K562 (cell line): ENCODE measurements around the gene LAMB4. TPM values are rescaled to one million over a fixed set of nuclear protein-coding genes. Genes with fewer than 3 reads are reported as not detected.
A peak's percentile ranks its signal among the peaks of the same experiment; 100 is the strongest.

ENCODE experiments used
- ETV5 ChIP-seq: sonication (generic); formaldehyde crosslinking; IDR thresholded peaks from 2 replicates; pipeline ENCODE4 v1.4.0; 2020; ENCODE audit warnings: low read depth, mild to moderate bottlenecking, missing genetic modification reagents
- GABPA ChIP-seq: fragments of 200-800 bp; sonication (Bioruptor generic); conservative IDR thresholded peaks from 2 replicates; pipeline ENCODE4 v1.6.1; 2016; ENCODE audit warnings: low read depth, missing genetic modification characterization, missing compliant biosample characterization
- HCFC1 ChIP-seq: IDR thresholded peaks from 2 replicates; pipeline ENCODE4 v1.6.1; 2012; ENCODE audit warnings: low read depth, low read length, improper control_type of control experiment
- HNRNPUL1 ChIP-seq: fragments of 200-400 bp; formaldehyde crosslinking; IDR thresholded peaks from 2 replicates; pipeline ENCODE4 v1.6.1; 2017; ENCODE audit warnings: low read length
- KLF13 ChIP-seq: fragments of 450-650 bp; IDR thresholded peaks from 2 replicates; pipeline ENCODE4 v1.6.1; 2016; ENCODE audit warnings: missing genetic modification characterization, low read depth, mild to moderate bottlenecking, missing compliant biosample characterization, moderate library complexity, borderline replicate concordance
- LEF1 ChIP-seq: fragments of 450-650 bp; IDR thresholded peaks from 2 replicates; pipeline ENCODE4 v1.6.1; 2016; ENCODE audit warnings: mild to moderate bottlenecking
- MEIS2 ChIP-seq: fragments of 450-650 bp; IDR thresholded peaks from 2 replicates; pipeline ENCODE4 v1.6.1; 2014; ENCODE audit warnings: mild to moderate bottlenecking; ENCODE audit not compliant: partially characterized antibody
- PHB2 ChIP-seq: fragments of 450-650 bp; IDR thresholded peaks from 2 replicates; pipeline ENCODE4 v1.6.1; 2017; ENCODE audit warnings: low read depth
- SRSF1 ChIP-seq: fragments of 200-400 bp; formaldehyde crosslinking; IDR thresholded peaks from 2 replicates; pipeline ENCODE4 v1.6.1; 2017; ENCODE audit warnings: mild to moderate bottlenecking, low read depth, low read length, moderate library complexity
- ZFPM2 ChIP-seq: fragments of 250-450 bp; sonication (Bioruptor Pico); IDR thresholded peaks from 2 replicates; pipeline ENCODE4 v1.5.1; 2022; ENCODE audit warnings: mild to moderate bottlenecking
- ZNF764 ChIP-seq: fragments of 250-450 bp; sonication (Bioruptor Pico); IDR thresholded peaks from 2 replicates; pipeline ENCODE4 v1.4.0; 2020; ENCODE audit warnings: low read depth, mild to moderate bottlenecking, moderate library complexity
- ZNF785 ChIP-seq: fragments of 250-450 bp; sonication (Bioruptor Pico); IDR thresholded peaks from 2 replicates; pipeline ENCODE4 v1.4.0; 2020; ENCODE audit warnings: mild to moderate bottlenecking
- polyA plus RNA-seq, 8 experiments: library from polyadenylated mRNA; depleted of rRNA in 4 of 8; stranded (reverse) in 5 of 8; unstranded in 3 of 8; fragments of >200 nt; fragmentation: Nextera tagmentation in 2 of 8; fragmentation: Illumina TruSeq in 1 of 8; extraction: Ambion mirVana in 2 of 8; extraction: Trizol in 1 of 8; gene quantifications; 2 replicates each; pipeline versions ENCODE4 v1.2.1 to v1.2.3, GENCODE V29; 2011 to 2014; ENCODE audit warnings: inconsistent platforms in 1 of 8, missing spikeins in 1 of 8
- total RNA-seq, 7 experiments: library from RNA; depleted of rRNA in 6 of 7; stranded (reverse); fragments of >200 nt in 6 of 7; fragmentation: Illumina TruSeq in 2 of 7; extraction: Trizol in 2 of 7; gene quantifications; 2 replicates each; pipeline versions ENCODE4 v1.2.1 to v1.2.3, GENCODE V29; 2011 to 2021; ENCODE audit warnings: low replicate concordance in 1 of 7
- TF ChIP-seq, protein P1 (sequence below), 2 experiments: fragments of 450-650 bp; IDR thresholded peaks; 2 replicates each; pipeline ENCODE4 v1.6.1; 2016; ENCODE audit warnings: mild to moderate bottlenecking in 2 of 2, borderline replicate concordance in 1 of 2, low read depth in 1 of 2, moderate library complexity in 1 of 2
- TF ChIP-seq, protein P2 (sequence below), 3 experiments: fragments of 200-800 bp in 1 of 3; sonication (Bioruptor generic) in 1 of 3; sonication (generic) in 1 of 3; formaldehyde crosslinking in 1 of 3; IDR thresholded peaks; 2 replicates each; pipeline versions ENCODE4 v1.6.1 to v1.8.0; 2016 to 2022; ENCODE audit warnings: mild to moderate bottlenecking in 2 of 3, missing compliant biosample characterization in 2 of 3, missing genetic modification characterization in 2 of 3, missing genetic modification reagents in 1 of 3
- TF ChIP-seq, protein P3 (sequence below): fragments of 250-450 bp; sonication (Bioruptor Pico); IDR thresholded peaks from 2 replicates; pipeline ENCODE4 v1.9.0; 2021; ENCODE audit warnings: mild to moderate bottlenecking
- TF ChIP-seq, protein P4 (sequence below): fragments of 200-800 bp; sonication (Bioruptor generic); IDR thresholded peaks from 2 replicates; pipeline ENCODE4 v1.6.1; 2017; ENCODE audit warnings: missing genetic modification characterization, missing compliant biosample characterization

Gene LAMB4
- total and polyA plus RNA-seq, 9 of the 15 experiments (the other 6 are each of a cell fraction or from before 2014, with no cell fraction given) = 0.06 to 0.13 (median 0.07) TPM; not detected in 6

DNA sequence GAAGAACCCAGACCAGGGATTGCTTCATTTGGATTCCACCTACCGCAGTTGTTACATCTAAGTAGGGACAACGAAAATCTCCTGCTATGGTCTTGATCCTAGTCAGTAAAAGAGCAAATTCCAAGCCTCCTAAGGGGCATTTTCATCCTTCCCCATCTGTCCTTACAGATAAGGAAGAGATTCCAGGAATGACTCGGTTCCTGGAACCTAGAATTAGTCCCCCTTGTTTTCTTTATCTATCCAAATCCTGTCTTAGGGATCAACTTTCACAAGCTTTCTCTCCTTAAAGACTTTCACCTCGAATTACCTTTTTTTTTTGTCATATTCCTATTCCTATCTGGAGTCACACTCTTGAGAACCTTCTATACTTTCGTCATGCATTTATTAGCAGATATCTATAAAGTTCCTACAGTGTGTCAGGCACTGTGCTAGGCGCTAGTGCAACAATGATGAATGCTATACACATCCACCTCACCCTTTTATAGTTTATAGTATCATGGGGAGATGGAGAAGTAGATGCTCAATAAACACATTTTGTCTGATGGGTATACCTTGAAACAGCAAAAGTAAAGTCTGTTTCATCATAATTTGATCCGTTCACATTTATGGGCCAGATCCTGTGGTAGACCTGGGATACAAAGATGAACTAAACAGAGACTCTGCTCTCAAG is 39.2 kb downstream of the LAMB4 start (continued):
- TF ChIP-seq GABPA = no peak
- TF ChIP-seq KLF13 (tag) = no peak
- peak; percentile 19; the same call in 1 of the 2 replicates for TF ChIP-seq LEF1
- TF ChIP-seq, protein P1, sequence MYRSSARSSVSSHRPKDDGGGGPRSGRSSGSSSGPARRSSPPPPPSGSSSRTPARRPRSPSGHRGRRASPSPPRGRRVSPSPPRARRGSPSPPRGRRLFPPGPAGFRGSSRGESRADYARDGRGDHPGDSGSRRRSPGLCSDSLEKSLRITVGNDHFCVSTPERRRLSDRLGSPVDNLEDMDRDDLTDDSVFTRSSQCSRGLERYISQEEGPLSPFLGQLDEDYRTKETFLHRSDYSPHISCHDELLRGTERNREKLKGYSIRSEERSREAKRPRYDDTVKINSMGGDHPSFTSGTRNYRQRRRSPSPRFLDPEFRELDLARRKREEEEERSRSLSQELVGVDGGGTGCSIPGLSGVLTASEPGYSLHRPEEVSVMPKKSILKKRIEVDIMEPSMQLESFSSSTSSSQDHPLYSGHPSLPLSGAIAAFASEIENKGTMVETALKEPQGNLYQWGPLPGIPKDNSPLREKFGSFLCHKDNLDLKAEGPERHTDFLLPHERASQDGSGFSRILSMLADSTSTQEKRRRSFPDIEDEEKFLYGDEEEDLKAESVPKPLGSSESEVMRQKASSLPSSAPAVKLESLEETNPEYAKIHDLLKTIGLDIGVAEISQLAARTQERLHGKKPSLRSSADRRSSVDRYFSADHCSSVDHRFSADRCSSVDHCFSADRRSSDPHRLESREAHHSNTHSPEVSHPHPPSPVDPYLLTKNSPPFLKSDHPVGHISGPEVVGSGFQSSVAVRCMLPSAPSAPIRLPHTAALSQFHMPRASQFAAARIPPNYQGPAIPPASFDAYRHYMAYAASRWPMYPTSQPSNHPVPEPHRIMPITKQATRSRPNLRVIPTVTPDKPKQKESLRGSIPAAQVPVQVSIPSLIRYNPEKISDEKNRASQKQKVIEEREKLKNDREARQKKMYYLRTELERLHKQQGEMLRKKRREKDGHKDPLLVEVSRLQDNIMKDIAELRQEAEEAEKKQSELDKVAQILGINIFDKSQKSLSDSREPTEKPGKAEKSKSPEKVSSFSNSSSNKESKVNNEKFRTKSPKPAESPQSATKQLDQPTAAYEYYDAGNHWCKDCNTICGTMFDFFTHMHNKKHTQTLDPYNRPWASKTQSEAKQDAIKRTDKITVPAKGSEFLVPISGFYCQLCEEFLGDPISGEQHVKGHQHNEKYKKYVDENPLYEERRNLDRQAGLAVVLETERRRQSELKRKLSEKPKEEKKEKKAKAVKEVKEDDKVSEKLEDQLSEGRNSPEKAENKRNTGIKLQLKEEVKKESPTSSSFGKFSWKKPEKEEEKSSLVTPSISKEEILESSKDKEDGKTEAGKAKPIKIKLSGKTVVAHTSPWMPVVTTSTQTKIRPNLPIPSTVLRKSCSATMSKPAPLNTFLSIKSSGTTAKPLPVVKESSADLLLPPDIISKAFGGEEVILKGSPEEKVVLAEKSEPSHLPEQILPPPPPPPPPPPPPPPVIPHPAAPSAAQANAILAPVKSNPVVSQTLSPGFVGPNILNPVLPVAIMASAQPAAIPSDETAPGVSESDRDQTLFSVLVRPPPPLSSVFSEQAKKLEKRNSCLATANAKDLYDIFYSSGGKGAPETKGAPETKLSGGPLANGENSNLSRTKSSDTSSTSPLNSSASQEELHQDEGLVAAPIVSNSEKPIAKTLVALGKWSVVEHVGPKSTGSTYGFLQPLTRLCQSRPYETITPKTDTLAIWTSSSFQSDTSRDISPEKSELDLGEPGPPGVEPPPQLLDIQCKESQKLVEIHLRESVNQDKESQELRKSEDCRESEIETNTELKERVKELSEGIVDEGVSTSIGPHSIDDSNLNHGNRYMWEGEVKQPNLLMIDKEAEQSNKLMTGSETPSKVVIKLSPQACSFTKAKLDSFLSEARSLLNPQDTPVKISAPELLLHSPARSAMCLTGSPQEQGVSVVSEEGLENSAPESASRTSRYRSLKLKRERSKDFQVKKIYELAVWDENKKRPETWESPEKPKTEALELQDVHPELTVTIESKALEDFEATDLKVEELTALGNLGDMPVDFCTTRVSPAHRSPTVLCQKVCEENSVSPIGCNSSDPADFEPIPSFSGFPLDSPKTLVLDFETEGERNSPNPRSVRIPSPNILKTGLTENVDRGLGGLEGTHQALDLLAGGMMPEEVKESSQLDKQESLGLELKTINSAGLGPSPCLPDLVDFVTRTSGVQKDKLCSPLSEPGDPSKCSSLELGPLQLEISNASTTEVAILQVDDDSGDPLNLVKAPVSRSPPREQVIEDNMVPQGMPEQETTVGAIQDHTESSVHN (IDR thresholded peaks at IDR 0.05; ENCODE audit: borderline replicate concordance in 1 of 2, low read depth in 1 of 2) = no peak
- TF ChIP-seq, protein P2, sequence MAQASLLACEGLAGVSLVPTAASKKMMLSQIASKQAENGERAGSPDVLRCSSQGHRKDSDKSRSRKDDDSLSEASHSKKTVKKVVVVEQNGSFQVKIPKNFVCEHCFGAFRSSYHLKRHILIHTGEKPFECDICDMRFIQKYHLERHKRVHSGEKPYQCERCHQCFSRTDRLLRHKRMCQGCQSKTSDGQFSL (CRISPR knock-in tag; IDR thresholded peaks at IDR 0.05) = no peak
- TF ChIP-seq, protein P2 (tag; IDR thresholded peaks at IDR 0.05) = no peak
- no peak for TF ChIP-seq ZNF785 (CRISPR knock-in tag)
- TF ChIP-seq, protein P3, sequence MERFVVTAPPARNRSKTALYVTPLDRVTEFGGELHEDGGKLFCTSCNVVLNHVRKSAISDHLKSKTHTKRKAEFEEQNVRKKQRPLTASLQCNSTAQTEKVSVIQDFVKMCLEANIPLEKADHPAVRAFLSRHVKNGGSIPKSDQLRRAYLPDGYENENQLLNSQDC (CRISPR knock-in tag) = no peak
- no peak for TF ChIP-seq ZFPM2
- TF ChIP-seq ZNF764 (CRISPR knock-in tag) = no peak
- TF ChIP-seq HCFC1 = no peak
- 0 out of 2 replicates have a peak, but pooled peaks have one; percentile 13 for TF ChIP-seq PHB2
- TF ChIP-seq, protein P4, sequence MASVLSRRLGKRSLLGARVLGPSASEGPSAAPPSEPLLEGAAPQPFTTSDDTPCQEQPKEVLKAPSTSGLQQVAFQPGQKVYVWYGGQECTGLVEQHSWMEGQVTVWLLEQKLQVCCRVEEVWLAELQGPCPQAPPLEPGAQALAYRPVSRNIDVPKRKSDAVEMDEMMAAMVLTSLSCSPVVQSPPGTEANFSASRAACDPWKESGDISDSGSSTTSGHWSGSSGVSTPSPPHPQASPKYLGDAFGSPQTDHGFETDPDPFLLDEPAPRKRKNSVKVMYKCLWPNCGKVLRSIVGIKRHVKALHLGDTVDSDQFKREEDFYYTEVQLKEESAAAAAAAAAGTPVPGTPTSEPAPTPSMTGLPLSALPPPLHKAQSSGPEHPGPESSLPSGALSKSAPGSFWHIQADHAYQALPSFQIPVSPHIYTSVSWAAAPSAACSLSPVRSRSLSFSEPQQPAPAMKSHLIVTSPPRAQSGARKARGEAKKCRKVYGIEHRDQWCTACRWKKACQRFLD = no peak
- no peak for TF ChIP-seq SRSF1
- no peak for TF ChIP-seq ETV5 (CRISPR knock-in tag)
- TF ChIP-seq HNRNPUL1 = no peak
- peak; percentile 6 for TF ChIP-seq MEIS2
